PC-9 (cell line): ENCODE measurements around the gene RFK. TPM values are rescaled to one million over a fixed set of nuclear protein-coding genes. Genes with fewer than 3 reads are reported as not detected.

ENCODE experiments used
- BruUV-seq: library from RNA; stranded (reverse); fragments of 400-500 nt; replicated peaks from 2 replicates; lab custom pipeline; 2021; lab: Mats Ljungman, UMichigan
- CTCF ChIA-PET: fragments of 300-600 bp; sonication (Branson Sonifier 250); formaldehyde crosslinking; loops from one replicate; lab custom pipeline; 2022; ENCODE audit warnings: antibody characterized with exemption; lab: Charles Lee
- POLR2A ChIA-PET: fragments of 300-600 bp; sonication (Branson Sonifier 250); formaldehyde crosslinking; loops from one replicate; lab custom pipeline; 2022; ENCODE audit warnings: antibody characterized with exemption; ENCODE audit not compliant: unreplicated experiment; lab: Charles Lee
- DNase-seq, 2 experiments: peaks; one replicate each; pipeline versions ENCODE4 v3.0.0 to v3.0.0-alpha.2; 2015 to 2022; ENCODE audit warnings: mixed read lengths in 1 of 2
- H2AFZ ChIP-seq: fragments of 200-600 bp; sonication (generic); 2 replicates; pipeline ENCODE4 v1.8.1; 2017; ENCODE audit warnings: antibody characterized with exemption
- H3F3A ChIP-seq: fragments of 200-600 bp; sonication (generic); 2 replicates; pipeline ENCODE4 v1.8.1; 2017; ENCODE audit warnings: antibody characterized with exemption, mild to moderate bottlenecking, low read depth; ENCODE audit not compliant: insufficient read depth
- H3K27ac ChIP-seq: fragments of 200-600 bp; sonication (generic); 2 replicates; pipeline ENCODE4 v1.6.1; 2016; ENCODE audit warnings: mixed run types
- H3K27me3 ChIP-seq: fragments of 200-600 bp; sonication (generic); 2 replicates; pipeline ENCODE4 v1.6.1; 2016; ENCODE audit warnings: low read depth, mixed run types; ENCODE audit not compliant: insufficient read depth
- H3K36me3 ChIP-seq: fragments of 200-600 bp; sonication (generic); 2 replicates; pipeline ENCODE4 v1.6.1; 2016; ENCODE audit warnings: low read depth, mixed run types
- H3K4me1 ChIP-seq: fragments of 200-600 bp; sonication (generic); replicated peaks from 2 replicates; pipeline ENCODE4 v1.6.1; 2016; ENCODE audit warnings: mixed run types; ENCODE audit not compliant: insufficient read depth
- H3K4me2 ChIP-seq: fragments of 200-600 bp; sonication (generic); 2 replicates; pipeline ENCODE4 v1.6.1; 2017; ENCODE audit warnings: mixed run types
- H3K4me3 ChIP-seq: fragments of 200-600 bp; sonication (generic); 2 replicates; pipeline ENCODE4 v1.6.1; 2016; ENCODE audit warnings: mixed run types
- H3K79me2 ChIP-seq: fragments of 200-600 bp; sonication (generic); 2 replicates; pipeline ENCODE4 v1.6.1; 2017; ENCODE audit warnings: low read depth, mixed run types
- H3K9me2 ChIP-seq: fragments of 200-600 bp; sonication (generic); 2 replicates; pipeline ENCODE4 v1.8.1; 2017; ENCODE audit warnings: mild to moderate bottlenecking; ENCODE audit not compliant: insufficient read depth
- H3K9me3 ChIP-seq: fragments of 200-600 bp; sonication (generic); 2 replicates; pipeline ENCODE4 v1.8.1; 2016; ENCODE audit warnings: low read depth; ENCODE audit not compliant: insufficient read depth
- H4K20me1 ChIP-seq: fragments of 200-600 bp; sonication (generic); 2 replicates; pipeline ENCODE4 v1.8.1; 2017; ENCODE audit not compliant: insufficient read depth
- CTCF ChIP-seq: fragments of 200-600 bp; sonication (generic); conservative IDR thresholded peaks from 2 replicates; pipeline ENCODE4 v1.6.1; 2017; ENCODE audit warnings: mixed run types, antibody characterized with exemption, mild to moderate bottlenecking, moderate library complexity
- EZH2 ChIP-seq: fragments of 200-600 bp; sonication (generic); IDR thresholded peaks from 2 replicates; pipeline ENCODE4 v1.8.0; 2017; ENCODE audit warnings: antibody characterized with exemption, low read depth
- intact Hi-C: fragments of 100-400 bp; cut with micrococcal nuclease; formaldehyde crosslinking; loops from one replicate; pipeline ENCODE4 v1.10.0; 2022; ENCODE audit not compliant: unreplicated experiment
- total RNA-seq: library from RNA; stranded (reverse); gene quantifications from 2 replicates; pipeline ENCODE4 v1.2.3, GENCODE V29; 2021

Gene RFK
- total RNA-seq, 1 experiment from 2014 or later, result 20.6 TPM

DNA sequence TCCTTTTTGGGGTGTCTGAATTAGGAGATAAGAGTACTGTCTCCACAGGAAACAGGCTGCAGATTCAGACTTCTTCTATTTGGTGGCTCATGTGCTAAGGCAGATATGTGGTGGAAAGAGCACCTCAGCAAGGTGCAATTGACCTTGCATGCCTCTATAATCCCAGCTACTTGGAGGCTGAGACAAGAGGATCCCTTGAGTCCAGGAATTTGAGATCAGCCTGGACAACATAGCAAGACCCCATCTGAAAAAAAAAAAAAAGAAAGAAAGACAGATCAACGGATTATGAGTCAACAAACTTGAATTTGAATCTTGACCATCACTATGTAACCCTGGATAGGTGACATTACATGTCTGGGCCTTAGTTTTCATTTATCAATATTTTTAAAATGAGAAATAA, 44.4 kb downstream of the RFK start:
- Histone ChIP-seq H3F3A (peaks cover 8% of the 10 kb centered on the region; the same call in 1 of the 2 replicates), H3K27me3 (no peaks in the 10 kb centered on the region), H3K4me1 (peaks cover 21% of the 10 kb centered on the region), H3K4me2 (no peak overlapping the region), H4K20me1 (no peaks in the 10 kb centered on the region), H3K9me2 (no peaks in the 10 kb centered on the region), H3K9me3 (no peaks in the 10 kb centered on the region), H3K36me3 (no peaks in the 10 kb centered on the region), H2AFZ (no peak overlapping the region), H3K4me3 (no peak overlapping the region), H3K79me2 (no peaks in the 10 kb centered on the region), H3K27ac (no peak overlapping the region)
- TF ChIP-seq CTCF (no peak), EZH2 (no peak)
- intact Hi-C loops, result no loop called here
- POLR2A ChIA-PET, result no interaction called here
- no peak for DNase-seq
- CTCF ChIA-PET, result no interaction called here
- BruUV-seq, result no TSS peak

GRCh38 chr9:76342858-76343257, 51.4 kb downstream of the RFK start:
- BruUV-seq, result no TSS peak
- no peaks in the 10 kb centered on the region for H4K20me1 ChIP-seq
- ChIA-PET POLR2A (no interaction called here), CTCF (no interaction called here)
- no peaks in the 10 kb centered on the region for H3K9me2 ChIP-seq
- H3K36me3 ChIP-seq, result no peaks in the 10 kb centered on the region
- H3F3A ChIP-seq, result no peaks in the 10 kb centered on the region
- no peaks in the 10 kb centered on the region for H3K4me1 ChIP-seq
- no peak overlapping the region for H2AFZ ChIP-seq
- no peaks in the 10 kb centered on the region for H3K9me3 ChIP-seq
- H3K27me3 ChIP-seq, result no peaks in the 10 kb centered on the region
- intact Hi-C loops, result no loop called here
- no peaks in the 10 kb centered on the region for H3K79me2 ChIP-seq
- no peak overlapping the region for H3K27ac ChIP-seq
- TF ChIP-seq CTCF (no peak), EZH2 (no peak)
- H3K4me3 ChIP-seq, result no peak overlapping the region
- DNase-seq, result no peak
- H3K4me2 ChIP-seq, result no peak overlapping the region

DNA sequence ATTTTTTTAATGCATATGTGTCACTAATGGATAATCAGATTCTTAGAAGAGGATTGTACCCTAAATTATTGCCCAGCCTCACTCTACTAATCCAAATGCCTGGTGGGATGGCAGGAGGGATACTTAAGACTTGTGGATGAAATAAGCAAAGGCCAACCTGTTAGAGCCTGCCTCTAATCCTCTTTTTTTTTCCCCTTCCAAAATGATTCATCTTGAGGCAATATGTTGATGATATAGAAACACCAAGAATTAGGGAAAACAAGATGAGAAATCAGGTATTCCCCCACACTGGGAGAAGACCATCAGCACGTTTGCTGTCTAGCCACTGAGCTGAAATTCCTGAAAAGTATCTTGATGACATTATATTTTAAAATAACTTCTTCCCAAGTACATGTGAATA, 52.0 kb downstream of the RFK start:
- no peaks in the 10 kb centered on the region for H3K36me3 ChIP-seq
- H3F3A ChIP-seq, result no peaks in the 10 kb centered on the region
- BruUV-seq, result no TSS peak
- H3K4me2 ChIP-seq, result no peak overlapping the region
- no peak for DNase-seq
- H3K27ac ChIP-seq, result no peak overlapping the region
- POLR2A ChIA-PET, result no interaction called here
- CTCF ChIA-PET, result no interaction called here
- H3K79me2 ChIP-seq, result no peaks in the 10 kb centered on the region
- no peaks in the 10 kb centered on the region for H3K27me3 ChIP-seq
- H3K4me3 ChIP-seq, result no peak overlapping the region
- H4K20me1 ChIP-seq, result no peaks in the 10 kb centered on the region
- H3K9me3 ChIP-seq, result no peaks in the 10 kb centered on the region
- no peak overlapping the region for H2AFZ ChIP-seq
- intact Hi-C loops, result no loop called here
- no peaks in the 10 kb centered on the region for H3K9me2 ChIP-seq
- no peaks in the 10 kb centered on the region for H3K4me1 ChIP-seq
- TF ChIP-seq CTCF (no peak), EZH2 (no peak)
